Measurements from ENCODE around the gene TEKT3.

Gene TEKT3

DNA sequence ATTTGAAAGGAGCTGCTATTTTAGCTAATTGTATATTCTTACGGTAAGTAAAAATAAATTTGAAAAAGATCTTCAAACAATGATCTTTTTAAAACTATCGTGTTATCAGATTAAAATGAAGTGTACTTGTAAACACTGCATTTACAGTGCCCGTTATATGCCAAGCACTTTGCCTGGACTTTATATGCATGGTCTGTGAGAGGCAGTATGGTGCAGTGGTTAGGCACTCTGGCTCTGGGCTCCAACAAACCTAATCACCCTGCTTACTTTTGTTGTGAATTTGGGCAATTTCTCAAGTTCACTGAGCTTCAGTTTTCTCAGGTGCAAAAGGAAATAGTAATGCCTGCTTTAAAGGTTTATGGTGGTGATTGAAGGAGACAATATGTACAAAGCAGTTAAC lies 77.7 kb downstream of the TEKT3 start:
- no peak for DNase-seq (ENCODE audit: low spot score)

DNA sequence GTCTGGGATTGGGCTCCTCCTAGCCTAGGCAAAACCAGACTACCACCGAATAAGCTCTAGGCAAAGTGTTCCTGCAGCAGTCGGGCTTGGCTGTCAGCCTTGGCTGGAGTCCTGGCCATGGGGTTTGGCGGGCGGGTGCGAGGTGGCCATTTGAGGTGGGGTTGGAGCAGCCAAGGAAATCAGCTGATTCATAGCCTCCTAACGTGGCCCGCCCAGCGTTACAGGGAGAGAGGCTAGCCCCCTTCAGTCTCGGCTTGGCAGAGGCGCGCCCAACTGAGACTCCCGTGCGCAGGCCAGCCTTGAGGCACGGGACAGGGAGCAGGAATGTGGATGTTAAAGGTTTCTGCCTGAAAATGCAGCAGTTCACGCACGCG lies 78.2 kb downstream of the TEKT3 start:
- no peak for DNase-seq (ENCODE audit: low spot score)

DNA sequence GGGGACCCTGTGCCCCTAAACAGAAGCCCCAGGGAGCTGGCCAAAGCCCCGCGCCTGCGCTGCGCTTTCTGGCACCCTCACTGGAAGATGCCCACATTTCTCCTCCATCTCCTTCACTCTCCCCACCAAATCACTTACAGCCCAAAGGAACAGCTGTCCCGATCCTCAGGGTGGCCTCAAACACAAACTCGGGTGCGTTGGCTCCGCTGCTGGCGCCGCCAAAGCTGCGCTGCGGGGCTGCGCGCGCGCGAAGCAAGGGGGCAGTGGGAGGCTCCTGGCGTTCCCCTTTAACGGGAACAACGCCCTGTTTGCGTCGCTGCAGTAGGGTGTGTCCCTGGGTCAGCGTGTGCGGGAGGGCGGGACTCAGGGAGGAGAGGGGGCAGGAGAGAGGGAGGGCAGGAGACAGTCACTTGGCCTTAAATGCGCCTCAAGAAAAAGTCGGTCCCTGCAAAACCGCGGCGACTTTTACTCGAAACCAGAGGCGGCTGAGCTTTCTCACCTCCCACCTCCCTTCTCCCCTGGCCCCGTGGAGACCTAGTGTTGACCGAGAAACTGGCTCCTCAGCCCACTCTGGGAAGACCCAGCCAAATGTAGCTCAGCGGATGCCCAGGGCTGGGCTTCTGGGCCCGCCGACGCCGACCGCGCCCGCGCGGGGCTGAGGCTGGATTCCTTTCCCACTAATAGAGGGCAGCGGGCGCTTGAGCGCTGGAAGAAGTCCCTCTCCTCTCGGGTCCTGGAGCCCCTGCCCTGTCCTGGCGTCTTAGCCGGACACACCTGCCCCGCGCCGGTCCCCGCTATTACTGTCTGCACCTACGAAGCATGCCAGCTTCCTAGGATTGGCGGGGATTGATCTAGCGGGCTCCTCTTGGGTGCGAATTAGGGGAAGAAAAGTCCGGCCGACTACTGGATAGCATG lies 78.8 kb downstream of the TEKT3 start:
- no peak for DNase-seq (ENCODE audit: low spot score)

DNA sequence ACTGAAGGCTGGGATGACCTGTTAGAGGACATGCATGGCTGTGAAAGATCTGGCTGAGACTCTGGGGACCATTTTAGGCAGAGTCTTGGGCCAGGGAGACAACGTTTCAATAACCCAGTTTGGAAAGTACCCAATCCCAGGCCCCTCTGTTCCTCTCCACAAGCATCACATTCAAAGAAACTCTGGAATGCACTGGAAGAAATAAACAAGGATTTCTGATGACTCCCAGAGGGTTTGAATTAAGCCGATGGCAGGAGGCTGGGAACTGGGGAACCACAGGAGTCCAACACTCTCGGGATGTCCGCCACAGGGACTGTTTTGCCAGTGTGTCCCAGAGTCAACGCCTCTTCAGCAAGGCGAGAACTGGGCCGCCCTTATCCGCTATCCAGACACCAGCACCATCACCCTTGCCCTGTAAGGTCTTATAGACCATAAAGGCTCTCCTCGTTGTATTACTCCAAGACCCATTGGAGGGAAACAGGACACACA lies 79.6 kb downstream of the TEKT3 start:
- DNase-seq (ENCODE audit: low spot score): no peak

DNA sequence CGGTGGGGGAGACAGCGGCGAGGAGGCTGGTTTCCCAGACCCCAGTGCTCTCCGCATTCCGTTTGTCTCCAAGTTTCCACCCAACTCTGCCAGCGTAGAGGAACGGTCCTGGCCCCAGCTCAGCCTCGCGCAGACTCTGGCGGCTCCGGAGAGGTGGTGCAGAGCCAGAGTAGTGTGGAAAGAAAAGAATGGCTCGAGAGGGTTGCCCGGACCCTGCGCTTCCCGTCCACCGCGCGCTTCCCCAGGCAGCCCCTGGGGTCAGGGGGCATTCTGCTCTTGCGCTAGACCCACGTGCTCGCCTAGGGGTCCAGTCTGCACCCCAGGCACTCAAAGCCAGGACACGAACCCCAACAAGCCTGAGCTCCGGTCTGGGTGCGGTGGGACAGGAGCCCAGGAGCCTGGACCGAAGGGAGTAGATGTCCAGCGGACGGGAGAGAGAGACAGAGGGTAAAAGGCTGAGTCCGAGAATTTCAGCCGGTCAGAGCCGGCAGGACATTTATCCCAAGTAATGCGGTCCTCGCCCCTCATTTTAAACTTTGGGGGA lies 80.1 kb downstream of the TEKT3 start:
- no peak for DNase-seq (ENCODE audit: low spot score)

DNA sequence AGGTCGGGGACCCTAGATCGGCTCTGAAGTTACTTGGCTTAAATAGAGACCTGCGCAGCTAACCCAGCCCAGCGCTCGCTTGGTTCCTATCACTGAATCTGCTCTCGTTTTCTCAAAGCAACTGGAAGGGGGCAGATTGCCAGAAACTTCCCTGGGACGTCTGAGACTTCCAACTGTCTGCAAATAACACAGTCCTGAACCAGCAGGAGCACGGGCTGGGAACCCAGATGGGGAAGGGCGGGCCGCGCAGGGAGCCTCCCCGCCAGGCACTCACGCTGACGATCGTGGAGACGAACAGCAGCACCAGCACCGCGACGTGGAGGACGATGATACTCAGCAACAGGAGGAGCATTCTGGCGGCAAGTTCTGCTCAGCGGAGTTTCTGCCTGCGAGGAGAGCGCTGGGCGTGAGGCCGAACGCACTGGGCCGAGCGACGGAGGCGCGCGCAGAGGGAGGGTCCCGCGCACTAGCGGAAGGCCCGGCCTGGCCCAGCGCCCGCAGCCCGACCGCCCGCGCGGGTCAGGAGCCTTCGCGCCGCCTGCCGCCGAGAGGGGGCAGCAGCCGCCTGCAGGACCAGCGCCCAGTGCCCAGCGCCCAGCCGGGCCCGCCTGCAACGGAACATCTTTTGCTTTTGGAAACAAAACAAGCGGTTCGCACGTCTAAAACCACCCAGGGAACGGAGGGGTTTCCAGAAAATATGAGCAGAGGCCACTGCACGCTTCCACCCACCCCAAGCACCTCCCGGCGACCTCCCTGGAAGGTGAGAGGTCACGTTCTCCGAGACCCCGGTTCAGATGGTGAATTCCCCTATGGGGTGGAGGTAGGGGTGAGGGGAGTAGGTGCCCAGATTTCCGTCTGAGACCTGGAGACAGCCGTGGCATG lies 80.8 kb downstream of the TEKT3 start:
- DNase-seq (ENCODE audit: low spot score): peak; percentile 11

DNA sequence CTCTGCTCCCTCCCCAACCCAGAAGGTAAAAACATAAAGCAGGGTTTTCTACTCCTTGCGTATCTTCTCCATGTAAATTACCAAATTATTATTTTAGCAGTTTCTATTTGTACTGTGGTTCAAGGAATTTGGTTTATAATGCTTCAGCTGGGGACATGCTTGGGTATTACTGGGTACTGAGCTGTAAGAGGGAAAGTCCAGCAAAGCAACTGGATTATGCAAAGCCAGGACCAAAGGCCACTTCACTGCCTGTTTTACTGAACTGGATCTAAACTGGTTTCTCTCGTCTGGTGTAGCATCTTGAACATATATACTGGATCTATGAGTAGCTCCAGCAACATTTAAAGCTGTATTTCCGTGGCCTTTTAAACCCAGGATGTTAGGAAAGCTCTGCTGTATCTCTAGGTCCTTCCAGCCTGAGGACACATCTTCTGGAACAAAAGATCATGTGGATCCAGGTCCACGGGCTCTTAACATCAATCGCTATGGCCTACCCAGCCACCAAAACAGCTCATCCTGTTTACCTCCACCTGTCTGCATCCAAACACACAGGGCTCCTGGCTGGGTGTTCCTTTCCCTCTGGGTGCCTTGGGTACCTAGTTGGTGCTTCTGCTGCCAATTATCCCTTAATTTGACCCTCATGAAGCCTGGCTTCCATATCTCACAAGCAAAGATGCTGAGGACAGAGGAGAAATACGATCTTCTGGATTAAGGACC lies 83.4 kb downstream of the TEKT3 start:
- DNase-seq (ENCODE audit: low spot score): no peak

DNA sequence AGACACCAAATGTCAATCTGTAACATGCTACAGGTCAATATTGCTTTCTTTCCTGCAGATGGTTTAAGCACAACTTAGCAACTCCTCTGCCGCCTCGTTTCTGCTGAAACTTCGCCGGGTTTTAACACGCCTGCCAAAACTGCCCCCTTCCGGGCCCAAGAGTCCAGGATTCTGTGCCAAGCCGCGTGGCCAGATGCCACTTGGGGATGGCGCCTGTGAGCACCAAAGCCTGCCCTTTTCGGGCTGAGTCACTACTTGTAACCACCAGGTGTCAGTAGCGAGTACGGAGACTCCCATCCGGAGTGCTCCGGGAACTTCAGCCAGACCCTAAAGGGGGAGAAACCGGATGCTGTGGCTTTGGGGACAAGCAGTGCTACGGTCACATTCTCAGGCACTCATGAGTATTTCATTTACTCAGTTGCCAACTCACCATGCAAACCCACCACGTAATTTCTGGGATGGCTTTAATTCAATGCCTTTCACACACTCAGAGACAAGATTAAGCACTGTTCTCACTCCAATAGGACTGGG lies 84.1 kb downstream of the TEKT3 start:
- peak; percentile 42 for DNase-seq (ENCODE audit: low spot score)

DNA sequence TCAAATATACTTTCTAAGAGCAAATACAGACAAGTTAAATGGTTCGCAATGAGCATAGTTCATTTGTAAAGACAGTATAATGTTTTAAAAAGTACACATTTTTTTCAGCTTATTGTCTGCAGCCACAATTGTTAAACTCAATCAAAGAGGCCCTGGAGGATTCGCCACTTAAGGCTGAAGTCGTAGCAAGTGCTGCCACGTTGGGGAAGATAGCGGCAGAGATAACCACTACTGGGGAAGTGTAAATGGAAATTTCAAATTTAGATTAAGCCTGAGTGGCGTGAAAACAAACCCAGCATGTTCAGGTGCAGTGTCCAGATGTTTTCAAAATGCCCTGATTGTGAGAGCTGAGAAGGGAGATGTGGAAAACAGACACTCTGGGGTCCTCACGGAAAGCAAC lies 84.7 kb downstream of the TEKT3 start:
- no peak for DNase-seq (ENCODE audit: low spot score)

DNA sequence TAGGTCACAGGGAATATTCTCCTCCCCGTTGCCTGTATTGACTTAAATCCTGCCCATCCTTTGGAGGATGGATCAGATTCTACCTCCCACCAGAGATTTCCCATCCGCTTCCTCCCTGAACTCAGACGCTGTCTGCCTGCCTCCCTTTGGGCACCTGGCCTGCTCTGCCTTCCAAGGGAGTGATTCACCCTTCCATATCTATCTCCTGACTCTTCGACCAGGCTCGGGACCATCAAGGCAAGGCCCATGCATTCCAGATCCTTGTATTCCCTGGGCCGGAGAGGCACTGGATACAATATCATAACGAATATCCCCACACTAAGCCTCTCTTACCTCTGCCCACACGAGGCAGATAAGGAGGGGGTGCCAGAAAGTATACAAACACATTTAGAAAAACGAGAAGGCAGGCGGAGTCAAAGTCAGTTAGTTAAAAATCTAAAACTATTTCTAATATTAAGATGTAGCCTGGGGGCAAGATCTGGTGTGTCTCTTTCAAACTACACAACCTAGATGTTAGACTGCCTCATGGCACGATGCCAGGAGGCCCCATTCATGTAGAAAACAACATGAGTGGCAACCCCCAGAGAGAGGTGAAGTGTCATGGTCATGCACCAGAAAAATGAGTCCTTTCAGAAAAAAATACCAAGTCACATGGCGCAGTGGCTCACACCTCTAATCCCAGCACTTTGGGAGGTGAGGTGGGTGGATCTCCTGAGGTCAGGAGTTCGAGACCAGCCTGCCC lies 85.5 kb downstream of the TEKT3 start:
- DNase-seq (ENCODE audit: low spot score): no peak
